DMS53 treated with DMSO at 0.1 percent for 48 hours (cell line): Measurements from ENCODE around the gene CTPS2.
"Not testable (repeated sequence)": the region's sequence is repeated elsewhere in the genome, so short reads cannot be mapped to it uniquely, and the experiment has no call there.

Experiments
- DNase-seq: peaks from one replicate; lab custom pipeline; 2025; ENCODE audit not compliant: unreplicated experiment; lab: John Stamatoyannopoulos, UW

Gene CTPS2

GRCh38 chrX:16658284-16658683 lies 54.2 kb downstream of the CTPS2 start:
- DNase-seq = no peak

- no peak for DNase-seq
These were observed 58.4 kb downstream of the CTPS2 start for GRCh38 chrX:16654093-16654492.

GRCh38 chrX:16653424-16653823 lies 59.0 kb downstream of the CTPS2 start:
- DNase-seq = no peak

GRCh38 chrX:16651391-16652024 lies 61.0 kb downstream of the CTPS2 start:
- DNase-seq = no peak

GRCh38 chrX:16649858-16650257 lies 62.6 kb downstream of the CTPS2 start, which contains the start of gene S100G:
Gene S100G, plus strand, starts transcription at chrX:16650158. Its CDS starts 849 bp downstream, at chrX:16651007.
- DNase-seq = no peak

GRCh38 chrX:16646366-16647138 lies 65.9 kb downstream of the CTPS2 start:
- DNase-seq = no peak

- DNase-seq = no peak
These were observed 69.3 kb downstream of the CTPS2 start for GRCh38 chrX:16643176-16643575.

GRCh38 chrX:16640823-16641222 lies 71.6 kb downstream of the CTPS2 start:
- no peak for DNase-seq

- no peak for DNase-seq
These were observed 72.5 kb downstream of the CTPS2 start for GRCh38 chrX:16639966-16640365.

GRCh38 chrX:16638533-16638932 lies 73.9 kb downstream of the CTPS2 start:
- DNase-seq = no peak

- no peak for DNase-seq
These were observed 76.9 kb downstream of the CTPS2 start for GRCh38 chrX:16635596-16635995.

GRCh38 chrX:16635040-16635439 lies 77.4 kb downstream of the CTPS2 start:
- DNase-seq = no peak

- DNase-seq = no peak
These were observed 78.7 kb downstream of the CTPS2 start for GRCh38 chrX:16633754-16634153.

- no peak for DNase-seq
These were observed 82.6 kb downstream of the CTPS2 start for GRCh38 chrX:16629909-16630308.

- DNase-seq = no peak
These were observed 83.4 kb downstream of the CTPS2 start for GRCh38 chrX:16628946-16629595.

GRCh38 chrX:16628511-16628910 lies 84.0 kb downstream of the CTPS2 start:
- not testable (repeated sequence) for DNase-seq

GRCh38 chrX:16619024-16619423 lies 93.4 kb downstream of the CTPS2 start:
- DNase-seq = no peak

GRCh38 chrX:16618422-16618821 lies 94.0 kb downstream of the CTPS2 start:
- DNase-seq = no peak

- DNase-seq = no peak
These were observed 95.1 kb downstream of the CTPS2 start for GRCh38 chrX:16617382-16617781.

- DNase-seq = no peak
These were observed 100.1 kb downstream of the CTPS2 start for GRCh38 chrX:16612257-16612897.

- not testable (repeated sequence) for DNase-seq
These were observed 101.8 kb downstream of the CTPS2 start for GRCh38 chrX:16610654-16611053.
